ENCODE measurements around the gene EFNB3. TPM values are rescaled to one million over a fixed set of nuclear protein-coding genes. Genes with fewer than 3 reads are reported as not detected.
A peak's percentile ranks its signal among the peaks of the same experiment; 100 is the strongest.

The EFNB3 gene
- polyA plus RNA-seq, 1 donor from 2014 or later = 36.4 TPM

- Histone ChIP-seq H3K27me3 (ENCODE audit: insufficient read depth, low read depth, low read length) (no peaks in the 10 kb centered on the region), H3K27ac (ENCODE audit: low read length) (peak within 1 kb of the TSS; percentile 100), H3K4me2 (ENCODE audit: low read length) (peak within 1 kb of the TSS; percentile 94), H2AFZ (ENCODE audit: low read depth, low read length) (peak within 1 kb of the TSS; percentile 51), H3K79me2 (replicated peaks; ENCODE audit: insufficient read depth, low read length) (peaks cover 43% of the 10 kb centered on the region), H4K20me1 (ENCODE audit: insufficient read depth) (no peaks in the 10 kb centered on the region), H3K9ac (ENCODE audit: low read length) (peak within 1 kb of the TSS; percentile 98), H3F3A (ENCODE audit: insufficient read depth, low read length, poor library complexity, severe bottlenecking) (peaks cover 5% of the 10 kb centered on the region), H3K9me2 (ENCODE audit: insufficient read depth, low read length) (no peaks in the 10 kb centered on the region), H3K9me3 (ENCODE audit: low read length) (no peaks in the 10 kb centered on the region), H3K4me3 (ENCODE audit: low read length) (peak within 1 kb of the TSS; percentile 96), H3K36me3 (ENCODE audit: insufficient read depth, low read length) (no peaks in the 10 kb centered on the region)
- TF ChIP-seq SMC3 (conservative IDR thresholded peaks at IDR 0.05; ENCODE audit: poor library complexity) (no peak), POLR2AphosphoS5 (IDR thresholded peaks at IDR 0.05) (peak; percentile 80), EP300 (conservative IDR thresholded peaks at IDR 0.05; ENCODE audit: poor library complexity, severe bottlenecking) (no peak), TAF1 (IDR thresholded peaks at IDR 0.05; ENCODE audit: low read depth) (peak; percentile 89), MXI1 (conservative IDR thresholded peaks at IDR 0.05; ENCODE audit: poor library complexity, severe bottlenecking) (peak; percentile 95), EZH2 (IDR thresholded peaks at IDR 0.05; ENCODE audit: borderline replicate concordance, insufficient read depth, low read length, poor library complexity, severe bottlenecking) (no peak), REST (IDR thresholded peaks at IDR 0.05; ENCODE audit: borderline replicate concordance) (peak; percentile 89)
These were observed 17.7 kb upstream of the EFNB3 start, which contains the start of gene TP53 for GRCh38 chr17:7687072-7687907. Gene TP53 (minus strand): TSS chr17:7687490. CDS start chr17:7676594, 10,896 bp downstream.

- Histone ChIP-seq H3K27me3 (ENCODE audit: insufficient read depth, low read depth, low read length) (no peaks in the 10 kb centered on the region), H3F3A (ENCODE audit: insufficient read depth, low read length, poor library complexity, severe bottlenecking) (peaks cover 5% of the 10 kb centered on the region), H3K36me3 (ENCODE audit: insufficient read depth, low read length) (no peaks in the 10 kb centered on the region), H3K4me3 (ENCODE audit: low read length) (peak within 1 kb of the TSS; percentile 96), H3K9ac (ENCODE audit: low read length) (peak within 1 kb of the TSS; percentile 98), H3K27ac (ENCODE audit: low read length) (peak within 1 kb of the TSS; percentile 100), H2AFZ (ENCODE audit: low read depth, low read length) (peak within 1 kb of the TSS; percentile 51), H3K9me2 (ENCODE audit: insufficient read depth, low read length) (no peaks in the 10 kb centered on the region), H3K4me2 (ENCODE audit: low read length) (peak within 1 kb of the TSS; percentile 94), H4K20me1 (ENCODE audit: insufficient read depth) (no peaks in the 10 kb centered on the region), H3K9me3 (ENCODE audit: low read length) (no peaks in the 10 kb centered on the region), H3K79me2 (replicated peaks; ENCODE audit: insufficient read depth, low read length) (peaks cover 36% of the 10 kb centered on the region)
- TF ChIP-seq MXI1 (conservative IDR thresholded peaks at IDR 0.05; ENCODE audit: poor library complexity, severe bottlenecking) (peak; percentile 88), EZH2 (IDR thresholded peaks at IDR 0.05; ENCODE audit: borderline replicate concordance, insufficient read depth, low read length, poor library complexity, severe bottlenecking) (no peak), RAD21 (conservative IDR thresholded peaks at IDR 0.05) (peak; percentile 92), REST (IDR thresholded peaks at IDR 0.05; ENCODE audit: borderline replicate concordance) (no peak), POLR2AphosphoS5 (IDR thresholded peaks at IDR 0.05) (peak; percentile 12), SMC3 (conservative IDR thresholded peaks at IDR 0.05; ENCODE audit: poor library complexity) (peak; percentile 93), TAF1 (IDR thresholded peaks at IDR 0.05; ENCODE audit: low read depth) (no peak), EP300 (conservative IDR thresholded peaks at IDR 0.05; ENCODE audit: poor library complexity, severe bottlenecking) (peak; percentile 54)
- TF ChIP-seq, protein P1, sequence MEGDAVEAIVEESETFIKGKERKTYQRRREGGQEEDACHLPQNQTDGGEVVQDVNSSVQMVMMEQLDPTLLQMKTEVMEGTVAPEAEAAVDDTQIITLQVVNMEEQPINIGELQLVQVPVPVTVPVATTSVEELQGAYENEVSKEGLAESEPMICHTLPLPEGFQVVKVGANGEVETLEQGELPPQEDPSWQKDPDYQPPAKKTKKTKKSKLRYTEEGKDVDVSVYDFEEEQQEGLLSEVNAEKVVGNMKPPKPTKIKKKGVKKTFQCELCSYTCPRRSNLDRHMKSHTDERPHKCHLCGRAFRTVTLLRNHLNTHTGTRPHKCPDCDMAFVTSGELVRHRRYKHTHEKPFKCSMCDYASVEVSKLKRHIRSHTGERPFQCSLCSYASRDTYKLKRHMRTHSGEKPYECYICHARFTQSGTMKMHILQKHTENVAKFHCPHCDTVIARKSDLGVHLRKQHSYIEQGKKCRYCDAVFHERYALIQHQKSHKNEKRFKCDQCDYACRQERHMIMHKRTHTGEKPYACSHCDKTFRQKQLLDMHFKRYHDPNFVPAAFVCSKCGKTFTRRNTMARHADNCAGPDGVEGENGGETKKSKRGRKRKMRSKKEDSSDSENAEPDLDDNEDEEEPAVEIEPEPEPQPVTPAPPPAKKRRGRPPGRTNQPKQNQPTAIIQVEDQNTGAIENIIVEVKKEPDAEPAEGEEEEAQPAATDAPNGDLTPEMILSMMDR (IDR thresholded peaks at IDR 0.05; ENCODE audit: poor library complexity, severe bottlenecking) = peak; percentile 100
These were observed 16.8 kb upstream of the EFNB3 start, which contains the start of gene WRAP53 for GRCh38 chr17:7687908-7688807. Gene WRAP53 (plus strand): TSS chr17:7688477. CDS start chr17:7688649, 172 bp downstream.
